H4 (cell line): ENCODE data around the gene ZNF823. TPM values are rescaled to one million over a fixed set of nuclear protein-coding genes. Genes with fewer than 3 reads are reported as not detected.
A peak's percentile ranks its signal among the peaks of the same experiment; 100 is the strongest.
"Not testable (repeated sequence)": the region's sequence is repeated elsewhere in the genome, so short reads cannot be mapped to it uniquely, and the experiment has no call there.

Experiments
- DNase-seq: peaks from one replicate; pipeline ENCODE4 v3.0.0-alpha.2; 2015; ENCODE audit warnings: low spot score
- total RNA-seq: library from RNA; depleted of rRNA; stranded (reverse); fragments of >200 nt; shearing (Covaris generic); gene quantifications from 2 replicates; pipeline ENCODE4 v1.2.3, GENCODE V29; 2014; rRNA removed

ZNF823 gene
- total RNA-seq, result 4.0 and 7.3 TPM in 2 replicates

DNA sequence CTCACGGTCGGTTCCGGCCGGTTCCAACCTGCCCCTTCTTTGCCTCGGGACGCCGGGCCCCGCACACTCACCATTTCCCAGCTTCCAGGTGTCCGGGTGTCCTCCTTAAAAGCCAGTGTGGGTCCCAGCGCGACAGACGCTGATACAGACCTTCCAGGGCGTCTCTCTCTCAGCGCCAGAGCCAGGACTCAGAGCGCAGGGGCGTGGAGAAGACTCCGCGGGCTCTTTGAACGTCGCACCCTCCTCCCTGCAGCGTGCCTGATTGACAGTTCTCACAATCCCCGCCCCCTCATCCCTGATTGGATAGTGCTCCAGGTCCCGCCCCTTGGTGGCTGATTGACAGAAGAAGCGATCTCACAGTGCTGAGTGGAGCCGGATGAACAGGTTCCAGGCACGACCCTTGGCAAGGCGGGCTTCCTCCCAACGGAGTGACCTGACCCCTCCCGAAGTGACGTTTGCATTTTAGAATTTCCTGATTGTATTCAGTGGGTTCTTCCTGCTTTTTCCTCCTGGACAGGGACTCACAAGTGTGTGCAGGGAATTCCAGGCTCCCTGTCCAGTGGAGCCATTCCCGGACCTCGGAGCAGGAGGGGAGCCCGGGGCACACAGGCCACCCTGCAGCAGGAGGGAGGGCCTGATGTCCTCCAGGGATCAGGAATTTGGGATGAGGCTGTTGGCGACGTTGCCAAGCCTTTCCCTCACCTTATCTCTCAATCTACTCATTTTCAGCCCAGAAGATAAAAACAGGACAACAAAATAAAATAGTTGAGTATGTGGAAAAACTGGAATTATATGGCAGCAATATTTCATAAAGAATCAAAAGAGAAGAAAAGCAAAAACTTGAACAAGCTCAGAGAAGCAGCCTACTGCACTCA, at the start of gene ZNF823:
ZNF823 (minus strand) TSS at position 201 of the 875 bp plus-strand sequence; CDS start at position 74, 127 bp downstream.
- peak; percentile 97 for DNase-seq

DNA sequence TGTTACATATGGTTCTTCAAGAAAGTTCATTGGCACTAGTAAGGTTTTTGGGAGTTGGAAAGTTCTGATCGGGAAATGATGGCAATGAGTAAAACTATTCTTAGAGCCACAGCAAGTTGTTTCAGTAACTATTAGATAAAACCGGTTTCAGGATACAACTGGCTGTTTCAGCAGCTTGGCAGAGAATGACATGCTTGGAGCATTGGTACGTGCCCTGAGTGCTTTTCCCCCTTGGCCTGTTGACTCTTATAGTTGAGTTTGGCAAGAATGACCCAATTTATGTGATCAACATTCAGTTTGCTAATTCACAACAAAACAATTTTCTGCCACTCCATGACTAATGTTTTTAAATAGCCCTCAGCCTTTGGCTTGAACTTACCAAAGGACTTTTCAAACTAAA, 48.8 kb upstream of the ZNF823 start:
- no peak for DNase-seq

GRCh38 chr19:11784356-11784755, 45.6 kb upstream of the ZNF823 start:
- no peak for DNase-seq

DNA sequence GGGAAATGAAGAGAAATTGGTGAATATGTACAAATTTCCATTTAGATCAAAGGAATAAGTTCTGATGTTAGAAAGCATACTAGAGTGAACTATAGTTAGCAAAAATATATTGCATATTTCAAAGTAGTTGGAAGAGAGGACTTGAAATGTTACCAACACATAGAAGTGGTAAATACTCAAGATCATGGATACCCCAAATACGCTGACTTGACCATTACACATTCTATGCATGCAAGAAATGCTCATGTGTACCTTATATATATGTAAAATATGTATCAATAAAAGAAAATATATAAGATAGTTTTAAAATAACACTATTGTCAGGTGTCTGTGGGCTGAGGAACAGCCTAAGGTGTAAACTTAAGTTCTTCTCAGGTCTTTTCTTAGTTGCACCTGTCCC, 45.0 kb upstream of the ZNF823 start:
- DNase-seq, result no peak

GRCh38 chr19:11781295-11782057, 42.7 kb upstream of the ZNF823 start:
- DNase-seq, result peak; percentile 7

DNA sequence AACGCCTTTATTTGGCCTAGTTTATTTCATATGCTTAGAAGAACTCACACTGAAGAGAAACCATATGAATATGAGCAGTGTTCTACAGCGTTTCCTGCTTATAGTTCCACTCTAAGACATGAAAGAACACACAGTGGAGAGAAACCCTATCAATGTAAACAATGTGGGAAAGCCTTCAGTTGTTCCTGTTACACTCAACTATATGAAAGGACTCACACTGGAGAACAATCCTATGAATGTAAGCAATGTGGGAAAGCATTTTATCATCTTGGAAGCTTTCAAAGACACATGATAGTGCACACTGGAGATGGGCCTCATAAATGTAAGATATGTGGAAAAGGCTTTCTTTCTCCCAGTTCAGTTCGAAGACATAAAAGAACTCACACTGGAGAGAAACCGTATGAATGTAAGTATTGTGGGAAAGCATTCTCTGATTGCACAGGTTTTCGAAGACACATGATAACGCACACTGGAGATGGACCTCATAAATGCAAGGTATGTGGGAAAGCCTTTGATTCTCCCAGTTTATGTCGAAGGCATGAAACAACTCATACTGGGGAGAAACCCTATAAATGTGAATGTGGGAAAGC, 41.8 kb upstream of the ZNF823 start:
- no peak for DNase-seq

DNA sequence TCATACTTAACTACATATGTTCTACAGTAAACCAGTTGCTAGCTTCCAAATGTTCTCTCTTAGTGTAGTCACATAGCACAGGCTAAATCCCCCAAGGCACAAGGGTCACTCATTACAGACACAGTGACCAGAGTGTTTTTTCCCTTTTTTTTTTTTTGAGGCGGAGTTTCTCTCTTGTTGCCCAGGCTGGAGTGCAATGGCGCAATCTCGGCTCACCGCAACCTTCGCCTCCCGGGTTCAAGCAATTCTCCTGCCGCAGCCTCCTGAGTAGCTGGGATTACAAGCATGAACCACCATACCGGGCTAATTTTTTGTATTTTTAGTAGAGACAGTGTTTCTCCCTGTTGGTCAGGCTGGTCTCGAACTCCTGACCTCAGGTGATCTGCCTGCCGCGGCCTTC, 37.9 kb upstream of the ZNF823 start:
- DNase-seq, result not testable (repeated sequence)

DNA sequence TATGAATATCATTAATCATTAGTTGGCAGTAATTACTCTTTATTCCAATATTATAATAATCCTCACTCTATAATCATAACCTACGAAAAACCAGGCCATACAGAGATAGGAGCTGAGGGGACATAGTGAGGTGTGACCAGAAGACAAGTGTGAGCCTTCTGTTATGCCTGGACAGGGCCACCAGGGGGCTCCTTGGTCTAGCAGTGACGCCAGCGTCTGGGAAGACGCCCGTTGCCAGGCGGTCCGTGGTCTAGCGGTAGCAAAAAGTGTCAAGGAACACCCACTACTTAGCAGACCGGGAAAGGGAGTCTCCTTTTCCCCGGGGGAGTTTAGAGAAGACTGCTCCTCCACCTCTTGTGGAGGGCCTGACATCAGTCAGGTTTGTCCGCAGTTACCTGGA, 32.8 kb upstream of the ZNF823 start:
- DNase-seq, result not testable (repeated sequence)

DNA sequence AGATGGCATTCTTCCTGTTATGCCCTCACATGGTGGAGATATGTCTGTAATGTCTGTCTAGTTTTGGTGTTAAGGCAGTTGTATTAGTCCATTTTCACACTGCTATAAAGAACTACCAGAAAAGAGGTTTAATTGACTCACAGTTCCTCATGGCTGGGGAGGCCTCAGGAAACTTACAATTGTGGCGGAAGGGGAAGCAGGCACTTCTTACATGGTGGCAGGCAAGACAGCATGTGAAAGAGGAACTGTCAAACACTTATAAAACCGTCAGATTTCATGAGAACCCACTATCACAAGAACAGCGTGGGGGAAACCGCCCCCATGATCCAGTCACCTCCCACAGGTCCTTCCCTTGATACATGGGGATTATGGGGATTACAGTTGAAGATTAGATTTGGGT, 31.2 kb upstream of the ZNF823 start:
- no peak for DNase-seq

- peak; percentile 5 for DNase-seq
Measured at GRCh38 chr19:11767633-11768133, 28.9 kb upstream of the ZNF823 start.

- peak; percentile 88 for DNase-seq
Measured at GRCh38 chr19:11766597-11767591, 28.1 kb upstream of the ZNF823 start, which contains the start of gene ZNF441. Gene ZNF441 (plus strand): TSS chr19:11767000. CDS start chr19:11767194, 194 bp downstream.

DNA sequence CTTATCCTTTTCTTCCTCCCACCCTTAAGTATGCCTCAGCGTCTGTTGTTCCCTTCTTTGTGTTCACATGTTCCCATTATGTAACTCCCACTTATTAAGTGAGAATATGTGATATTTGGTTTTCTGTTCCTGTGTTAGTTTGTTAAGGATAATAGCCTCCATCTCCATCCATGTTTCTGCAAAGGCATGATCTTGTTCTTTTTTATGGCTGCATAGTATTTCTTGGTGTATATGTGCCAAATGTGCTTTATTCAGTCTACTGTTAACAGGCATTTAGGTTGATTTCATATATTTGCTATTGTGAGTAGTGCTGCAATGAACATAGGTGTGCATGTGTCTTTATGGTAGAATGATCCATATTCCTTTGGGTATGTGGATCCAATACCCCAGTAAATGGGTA, 24.9 kb upstream of the ZNF823 start:
- DNase-seq, result no peak

- DNase-seq, result no peak
Measured at GRCh38 chr19:11763117-11763516, 24.4 kb upstream of the ZNF823 start.

GRCh38 chr19:11759805-11760204, 21.1 kb upstream of the ZNF823 start:
- no peak for DNase-seq

DNA sequence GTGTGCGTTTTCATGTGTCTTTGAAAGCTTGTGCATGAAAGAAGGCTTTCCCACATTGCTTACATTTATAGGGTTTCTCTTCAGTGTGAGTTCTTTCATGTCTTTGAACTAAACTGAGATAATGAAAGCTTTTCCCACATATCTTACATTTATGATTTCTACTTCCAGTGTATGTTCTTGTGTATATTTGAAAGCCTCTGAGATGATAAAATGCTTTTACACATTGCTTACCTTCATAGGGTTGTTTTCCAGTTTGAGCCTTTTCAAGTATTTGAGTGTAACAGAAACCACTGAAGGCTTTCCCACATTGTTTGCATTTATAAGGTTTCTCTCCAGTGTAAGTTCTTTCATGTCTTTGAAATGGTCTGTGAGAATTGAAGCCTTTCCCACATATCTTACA, 18.2 kb upstream of the ZNF823 start:
- no peak for DNase-seq

- DNase-seq, result no peak
Measured at GRCh38 chr19:11754663-11755062, 15.9 kb upstream of the ZNF823 start.

- no peak for DNase-seq
Measured at GRCh38 chr19:11752244-11752736, 13.5 kb upstream of the ZNF823 start.

GRCh38 chr19:11749751-11750150, 11.0 kb upstream of the ZNF823 start:
- DNase-seq, result no peak

DNA sequence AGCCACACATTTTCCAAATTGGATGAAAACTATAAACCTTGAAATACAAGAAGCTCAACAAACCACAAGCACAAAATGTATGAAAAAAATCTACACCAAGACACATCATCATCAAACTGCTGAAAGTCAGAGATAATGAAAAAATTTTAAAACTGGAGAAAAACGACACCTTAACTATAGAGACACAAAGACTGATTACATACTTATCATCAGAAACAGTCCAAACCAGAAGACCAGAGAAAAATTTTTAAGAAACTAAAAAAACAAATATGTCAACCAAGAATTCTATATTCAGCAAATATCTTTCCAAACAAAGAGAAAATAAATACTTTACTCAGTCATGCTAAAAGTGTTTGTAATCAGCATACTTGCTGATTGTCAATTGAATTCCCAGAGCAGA, 8.5 kb upstream of the ZNF823 start:
- no peak for DNase-seq

DNA sequence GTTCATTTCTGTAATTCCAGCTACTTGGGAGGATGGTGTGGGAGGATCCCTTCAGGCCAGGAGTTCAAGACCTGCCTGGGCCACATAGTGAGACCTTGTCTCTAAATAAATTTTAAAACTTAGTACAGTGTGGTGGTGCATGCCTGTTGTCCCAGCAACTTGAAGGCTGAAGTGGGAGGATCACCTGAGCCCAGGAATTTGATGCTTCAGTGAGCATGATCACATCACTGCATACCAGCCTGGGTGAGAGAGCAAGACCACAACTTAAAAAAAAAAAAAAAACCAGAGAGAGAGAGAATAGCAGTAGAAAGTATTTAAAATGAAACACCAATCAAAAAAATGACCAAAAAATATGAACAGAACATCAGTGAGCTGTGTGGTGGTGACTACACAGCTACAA, 7.1 kb upstream of the ZNF823 start:
- DNase-seq, result no peak
